NCI-H510A treated with DMSO at 0.1 percent for 48 hours (cell line): ENCODE measurements around the gene EYA4.
"Not testable (repeated sequence)": the region's sequence is repeated elsewhere in the genome, so short reads cannot be mapped to it uniquely, and the experiment has no call there.

ENCODE experiments used
- DNase-seq: peaks from one replicate; lab custom pipeline; 2025; lab: John Stamatoyannopoulos, UW

EYA4 gene

DNA sequence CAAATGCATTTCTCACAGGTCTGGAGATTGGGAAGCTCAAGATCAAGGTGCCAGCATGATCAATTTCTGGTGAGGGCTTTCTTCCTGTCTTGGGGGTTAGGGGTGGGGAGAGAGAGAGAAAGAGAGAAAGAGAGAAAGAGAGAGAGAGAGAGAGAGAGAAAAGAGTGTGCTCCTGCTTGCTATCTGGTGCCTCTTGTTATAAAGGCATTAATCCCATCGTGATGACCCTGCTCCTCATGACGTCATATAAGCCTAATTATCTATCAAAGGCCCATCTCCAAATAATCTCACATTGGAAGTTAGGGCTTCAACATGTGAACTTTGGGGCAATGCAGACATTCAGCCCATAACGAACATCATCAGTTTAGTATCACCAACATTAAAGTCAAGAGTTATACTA is 114.8 kb downstream of the EYA4 start:
- no peak for DNase-seq

DNA sequence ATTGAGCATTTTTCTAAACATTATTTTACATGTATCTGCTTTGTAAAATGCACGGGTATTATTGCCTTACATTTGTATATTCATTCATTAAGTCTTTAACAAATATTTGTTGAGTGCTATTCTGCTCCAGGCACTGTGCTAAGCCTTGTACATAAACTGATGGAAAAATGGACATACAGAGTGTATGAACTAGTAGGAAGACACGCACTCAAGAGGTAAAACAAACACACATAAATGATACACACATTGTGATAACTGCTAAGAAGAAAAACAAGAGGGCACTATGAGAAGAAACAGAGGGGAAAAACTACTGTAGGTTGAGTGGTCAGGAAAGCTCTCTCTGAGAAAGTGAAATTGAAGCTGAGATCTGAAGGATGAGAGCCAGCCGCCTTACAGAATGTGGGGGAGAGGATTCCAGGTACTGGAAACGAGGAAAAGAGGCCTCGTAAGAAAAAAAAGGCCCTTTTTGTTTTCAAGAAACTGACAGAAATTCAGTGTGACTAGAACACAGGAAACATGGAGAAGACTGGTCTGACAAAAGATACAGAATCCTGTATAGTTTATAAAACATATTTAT is 117.5 kb downstream of the EYA4 start:
- no peak for DNase-seq

DNA sequence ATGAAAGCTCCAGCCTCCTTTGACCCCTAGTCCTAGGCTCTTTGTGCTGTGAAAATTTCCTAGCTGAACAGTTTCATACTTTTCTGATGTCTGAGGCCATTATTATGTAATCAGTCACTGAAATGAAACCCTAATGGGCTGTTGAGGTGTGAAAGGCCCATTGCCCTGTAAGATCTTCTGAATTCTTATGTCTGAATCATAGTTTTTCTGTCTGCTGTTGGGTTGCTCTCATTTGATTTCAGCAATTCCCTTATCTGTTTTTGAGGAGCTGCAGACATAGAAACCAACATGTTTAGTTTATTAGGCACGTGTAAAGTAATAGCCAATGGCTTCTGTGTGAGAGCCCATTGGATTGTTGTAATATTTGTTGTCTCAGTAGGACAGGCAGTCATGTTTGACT is 118.1 kb downstream of the EYA4 start:
- no peak for DNase-seq

DNA sequence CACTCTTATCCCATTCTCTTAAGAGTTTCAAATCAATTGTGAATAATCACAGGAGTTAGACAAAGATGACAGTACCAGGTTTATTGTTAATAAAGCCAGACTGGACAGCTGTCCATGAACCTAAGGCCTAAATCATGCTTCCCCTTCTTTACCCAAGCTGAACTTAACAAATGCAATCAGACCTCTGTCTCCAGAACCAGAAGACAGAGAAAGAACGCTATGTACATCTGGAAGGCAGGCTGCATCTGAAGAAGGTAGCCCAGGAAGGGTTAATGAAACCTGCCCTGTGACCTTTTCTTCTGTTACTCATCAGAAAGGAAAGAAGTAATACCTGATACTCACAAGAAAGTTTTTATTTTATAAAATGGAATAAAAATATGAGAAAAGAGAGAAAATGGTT is 118.6 kb downstream of the EYA4 start:
- no peak for DNase-seq

DNA sequence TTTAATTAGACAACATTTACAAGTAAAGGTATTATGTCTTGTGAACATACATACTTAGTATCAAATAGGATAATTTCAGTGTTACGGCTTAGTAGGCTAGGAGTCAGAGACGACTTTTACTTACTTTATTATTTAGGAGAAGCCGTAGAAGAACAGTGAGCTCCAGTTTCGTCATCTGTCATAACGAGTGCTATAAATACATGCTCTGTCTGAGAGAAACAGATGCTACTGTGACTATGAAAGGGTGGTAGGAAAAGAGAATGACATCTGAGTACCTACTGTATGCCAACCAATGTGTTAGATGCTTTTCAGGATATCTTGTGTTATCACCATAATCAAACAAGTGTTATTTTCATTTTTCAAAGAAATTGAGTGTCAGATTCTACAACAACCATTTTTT is 119.0 kb downstream of the EYA4 start:
- DNase-seq = no peak

DNA sequence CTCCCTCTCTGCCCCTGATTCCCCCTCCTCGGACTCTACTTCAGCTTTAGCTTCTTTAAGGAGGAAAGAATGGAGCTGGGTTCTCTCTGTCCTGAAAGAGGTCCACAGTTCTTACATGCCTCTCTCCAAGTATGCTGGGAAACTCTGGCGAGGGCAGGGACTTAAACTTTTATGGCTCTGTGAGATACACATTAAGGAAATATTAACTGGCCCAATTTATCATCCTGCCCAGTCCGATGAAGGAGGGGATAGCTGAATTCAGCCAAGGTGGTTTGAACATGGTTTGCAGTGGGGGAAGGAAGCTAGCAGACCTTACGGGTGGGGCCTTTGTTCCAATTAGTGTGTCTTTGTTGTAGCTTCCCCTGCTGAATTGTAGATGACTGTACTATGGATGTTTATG is 121.7 kb downstream of the EYA4 start:
- no peak for DNase-seq

DNA sequence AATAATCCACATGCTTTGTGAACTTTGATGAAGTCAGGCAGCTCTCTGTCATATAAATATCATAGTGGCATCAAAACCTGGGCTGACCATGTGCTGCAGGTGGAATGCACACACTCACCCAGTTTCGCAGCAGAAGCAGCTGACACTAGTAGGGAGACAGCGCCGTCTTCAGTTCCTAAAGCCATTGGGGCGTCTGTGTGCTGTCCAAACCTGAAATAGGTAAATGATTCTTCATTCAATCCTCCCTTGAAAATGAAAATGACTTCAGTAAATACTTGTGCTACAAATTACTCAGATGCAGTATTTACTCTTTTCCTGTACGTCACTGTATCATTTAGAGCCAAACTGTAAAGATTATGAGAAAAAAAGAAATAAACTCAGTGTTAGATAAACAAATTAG is 127.5 kb downstream of the EYA4 start:
- no peak for DNase-seq

DNA sequence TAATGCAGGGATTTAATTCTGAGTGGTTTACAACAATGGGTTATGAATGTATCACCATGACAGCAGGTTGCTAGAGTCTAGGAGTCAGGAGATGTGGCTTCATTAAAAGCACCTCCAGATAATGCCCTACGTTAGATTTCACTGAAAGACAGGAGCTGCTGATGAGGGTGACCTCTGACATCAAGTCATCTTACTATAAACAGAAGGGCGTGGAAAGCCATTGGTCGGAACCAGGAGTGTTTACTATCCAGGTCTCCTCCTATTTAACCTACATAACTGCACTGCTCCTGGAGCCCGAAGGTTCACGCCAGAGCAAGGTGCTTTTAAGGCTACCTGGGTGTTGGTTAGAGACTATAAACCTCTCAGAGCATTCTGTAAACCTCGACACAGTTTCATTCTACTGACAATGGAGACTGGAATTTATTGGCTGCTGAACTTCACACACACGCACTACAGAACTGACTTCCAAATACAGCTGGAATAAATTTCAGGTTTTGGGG is 128.7 kb downstream of the EYA4 start:
- DNase-seq = no peak

DNA sequence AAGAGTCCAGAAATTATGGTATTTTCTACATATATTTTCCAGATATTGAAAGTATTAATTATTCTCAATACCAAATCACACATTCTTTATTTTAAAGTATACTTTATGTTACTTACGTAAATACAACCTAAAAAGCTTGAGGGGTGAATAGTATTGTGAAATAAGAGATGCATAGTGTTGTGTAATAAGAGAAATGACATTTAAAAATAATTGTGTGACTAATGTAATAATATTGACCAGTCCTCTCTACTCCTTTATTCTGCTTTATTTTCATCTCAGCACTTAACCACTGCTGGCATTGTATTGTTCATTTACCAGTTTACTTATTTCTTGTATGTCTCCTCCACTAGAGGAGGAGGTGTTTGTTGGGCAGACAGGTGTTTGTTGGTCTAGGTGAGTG is 135.6 kb downstream of the EYA4 start:
- DNase-seq = no peak

DNA sequence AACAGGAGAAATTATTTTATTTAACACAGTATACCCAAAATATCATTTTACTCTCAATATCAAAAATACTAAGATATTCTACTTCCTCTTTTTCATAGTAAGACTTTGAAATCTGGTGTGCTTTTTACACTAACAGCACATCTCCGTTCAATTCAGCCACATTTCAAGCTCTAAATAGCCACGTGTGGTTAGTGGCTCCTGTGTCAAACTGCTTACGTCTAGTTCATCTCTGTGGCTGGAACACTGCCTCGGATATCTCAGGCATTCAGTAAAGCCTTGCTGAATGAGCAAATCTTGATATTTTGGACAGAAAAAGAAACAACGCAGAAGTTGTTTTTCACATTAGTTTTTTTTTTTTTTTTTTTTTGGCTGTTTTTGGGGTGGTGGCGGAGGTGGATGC is 136.1 kb downstream of the EYA4 start:
- DNase-seq = no peak

DNA sequence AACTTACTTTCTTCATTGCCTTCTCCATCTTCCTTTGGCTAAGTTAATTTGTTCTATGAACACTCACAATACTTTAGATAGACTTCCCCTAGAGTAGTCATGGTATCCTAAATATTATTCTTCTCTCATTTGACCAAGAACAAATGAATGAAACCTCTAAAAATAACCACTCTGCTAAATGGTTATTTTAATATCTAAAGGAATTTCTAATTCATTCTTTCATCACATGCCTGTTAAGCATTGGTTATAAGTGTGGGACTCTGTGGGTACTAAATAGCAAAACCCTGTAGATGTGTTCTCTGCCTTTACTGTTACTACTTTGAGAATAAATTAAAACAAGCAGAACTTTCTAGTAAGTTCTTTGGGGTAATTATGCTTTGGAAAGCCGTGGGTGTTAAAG is 138.9 kb downstream of the EYA4 start:
- no peak for DNase-seq

DNA sequence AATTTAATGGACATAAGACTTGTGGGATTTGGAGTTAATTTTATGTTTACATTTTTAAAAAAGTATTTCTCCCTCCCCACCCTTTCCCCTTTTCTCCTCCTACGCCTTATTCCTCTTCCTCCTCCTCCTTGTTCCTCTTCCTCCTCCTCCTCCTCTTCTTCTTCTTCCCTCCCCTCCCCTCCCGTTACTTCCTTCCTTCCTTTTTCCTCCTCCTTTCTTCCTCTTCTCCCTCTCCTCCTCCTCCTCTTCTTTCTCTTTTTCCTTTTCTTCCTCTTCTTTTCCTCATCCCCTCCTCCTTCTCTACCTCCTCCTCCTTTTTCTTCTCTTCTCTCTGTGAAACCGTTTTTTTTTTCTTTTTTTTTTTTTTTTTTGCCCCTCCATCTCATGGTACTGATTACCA is 139.6 kb downstream of the EYA4 start:
- DNase-seq = no peak

DNA sequence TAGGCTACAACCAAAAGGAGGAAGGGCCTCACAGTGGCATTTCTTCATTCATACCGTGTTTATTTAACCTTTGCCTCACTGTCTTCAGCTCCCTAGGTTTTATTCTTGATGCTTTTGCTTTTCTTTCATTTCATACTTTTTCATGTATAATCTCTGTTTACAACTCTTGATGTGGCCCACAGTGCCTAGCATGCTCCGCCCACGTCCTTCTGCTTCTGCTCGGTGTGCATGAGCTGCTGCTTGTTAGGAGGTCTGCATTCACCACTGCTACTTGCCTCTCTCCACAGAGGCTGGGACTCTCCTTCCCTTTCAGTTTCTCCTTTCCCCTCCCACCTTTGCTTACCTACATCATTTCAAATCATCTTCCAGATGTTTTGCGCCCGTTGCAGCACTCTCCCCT is 147.6 kb downstream of the EYA4 start:
- no peak for DNase-seq

DNA sequence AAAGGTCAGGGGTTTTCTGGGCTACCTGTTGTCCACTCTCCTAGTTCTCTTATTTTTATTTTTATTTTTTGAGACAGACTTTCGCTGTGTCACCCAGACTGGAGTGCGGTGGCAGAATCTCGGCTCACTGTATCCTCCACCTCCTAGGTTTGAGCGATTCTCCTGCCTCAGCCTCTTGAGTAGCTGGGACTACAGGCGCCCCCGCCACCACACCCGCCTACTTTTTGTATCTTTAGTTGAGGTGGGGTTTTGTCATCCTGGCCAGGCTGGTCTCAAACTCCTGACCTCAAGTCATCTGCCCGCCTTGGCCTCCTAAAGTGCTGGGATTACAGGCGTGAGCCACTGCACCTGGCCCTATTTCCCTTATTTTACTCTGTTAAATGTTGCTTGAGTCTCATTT is 149.0 kb downstream of the EYA4 start:
- no peak for DNase-seq

DNA sequence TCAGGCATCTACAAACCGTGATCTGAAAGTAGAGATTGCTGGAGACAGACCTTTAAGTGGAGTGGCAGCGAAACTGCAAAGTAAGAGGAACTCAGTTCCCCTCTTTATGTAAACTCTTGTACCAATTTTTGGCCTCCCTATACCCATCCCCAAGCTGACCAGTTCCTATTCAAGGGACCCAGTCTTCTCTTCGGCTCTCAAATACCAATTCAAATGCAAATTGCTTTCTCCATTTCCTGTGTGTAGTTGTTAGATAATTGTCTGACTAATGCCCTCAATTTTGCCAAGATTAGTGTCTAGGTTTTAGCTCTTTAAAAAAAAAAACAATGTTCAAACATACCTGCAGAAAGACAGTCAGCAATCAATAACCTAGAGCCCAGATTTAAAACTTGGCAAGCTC is 150.9 kb downstream of the EYA4 start:
- no peak for DNase-seq

DNA sequence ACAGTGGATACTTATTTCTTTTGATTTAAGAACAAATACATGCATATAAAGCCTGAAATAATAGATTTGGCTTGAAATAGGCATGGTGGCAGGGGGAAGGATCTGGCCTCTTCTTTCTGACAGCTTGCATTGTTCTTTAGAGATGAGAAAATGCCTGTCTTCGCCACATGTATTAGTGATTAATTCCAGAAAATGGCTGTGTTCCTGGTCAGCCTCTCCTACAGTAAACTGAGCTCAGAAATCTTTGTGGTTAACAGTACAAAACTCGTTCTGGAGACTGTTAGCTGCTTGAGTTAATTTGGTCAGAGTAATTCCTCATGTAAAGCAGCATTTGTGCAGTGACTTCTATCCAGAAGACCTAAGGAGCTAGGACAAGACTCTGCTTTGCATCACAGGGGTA is 151.5 kb downstream of the EYA4 start:
- DNase-seq = no peak

DNA sequence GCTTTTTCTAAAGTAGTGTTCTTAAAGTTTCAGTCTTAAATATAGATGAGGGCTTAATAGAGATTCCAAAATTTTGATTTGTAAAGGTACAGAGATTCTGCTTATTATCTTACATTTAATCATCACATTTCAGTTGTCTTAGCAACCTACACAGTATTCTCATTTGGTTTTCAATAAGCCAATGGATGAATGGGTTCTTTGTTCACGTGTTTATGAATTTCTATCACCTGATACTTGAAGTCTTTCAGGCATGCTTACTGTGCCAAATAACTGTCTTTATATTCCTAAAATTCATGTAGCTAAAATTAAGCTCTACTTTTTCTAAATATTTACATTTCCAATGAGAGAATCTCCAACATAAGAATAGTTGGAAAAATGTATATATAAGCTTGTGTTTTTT is 152.7 kb downstream of the EYA4 start:
- DNase-seq = no peak

DNA sequence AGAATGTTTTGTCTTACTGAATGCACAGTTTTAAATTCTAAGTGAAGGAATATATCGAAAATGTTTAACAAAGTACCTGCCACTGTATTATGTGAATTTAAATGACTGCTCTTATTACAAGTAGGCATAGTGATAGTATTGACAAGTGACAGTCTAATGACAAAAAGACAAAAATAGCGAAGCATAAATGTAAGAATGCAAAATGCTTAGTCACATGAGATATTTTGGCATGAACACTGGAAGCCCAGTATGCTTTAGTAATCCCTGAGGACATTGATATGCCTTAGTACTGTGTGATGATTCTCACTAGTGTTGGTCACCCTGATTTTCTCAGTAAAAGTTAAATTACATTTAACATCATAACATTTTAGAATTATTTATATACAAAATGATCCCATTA is 153.5 kb downstream of the EYA4 start:
- DNase-seq = no peak

DNA sequence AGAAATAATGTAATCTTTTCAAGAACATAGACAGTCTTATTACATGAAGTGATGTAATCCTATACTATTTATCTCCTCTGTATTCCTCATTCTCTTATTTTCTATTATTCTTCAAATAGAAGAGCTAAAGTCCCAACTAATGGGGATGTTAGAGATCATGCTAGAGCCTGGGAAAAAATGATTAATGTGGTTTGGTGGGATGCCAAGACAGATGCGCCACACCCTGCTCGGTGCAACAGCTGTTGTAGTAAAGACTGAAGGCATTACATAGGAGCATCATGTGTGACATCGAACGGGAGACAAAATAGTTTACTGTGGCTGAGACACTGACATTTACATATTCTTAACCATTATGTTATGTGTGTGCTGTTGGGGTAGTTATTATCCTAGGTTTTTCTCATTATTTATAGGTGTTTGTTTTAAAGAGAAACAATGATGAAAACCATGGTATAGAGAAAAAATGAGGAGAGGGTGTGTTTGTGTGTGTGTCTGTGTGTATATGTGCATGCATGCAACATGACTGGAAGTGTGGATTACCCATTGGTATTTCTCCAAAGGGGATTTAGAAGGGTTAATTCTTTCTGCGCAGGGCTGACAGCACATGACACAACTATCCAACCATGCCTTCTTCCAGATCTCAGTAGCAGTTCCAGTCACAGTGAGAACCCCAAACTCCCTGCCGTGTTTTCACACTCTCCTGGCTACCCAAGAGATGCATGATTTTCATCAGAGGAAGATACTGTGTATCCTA is 155.3 kb downstream of the EYA4 start:
- DNase-seq = no peak

DNA sequence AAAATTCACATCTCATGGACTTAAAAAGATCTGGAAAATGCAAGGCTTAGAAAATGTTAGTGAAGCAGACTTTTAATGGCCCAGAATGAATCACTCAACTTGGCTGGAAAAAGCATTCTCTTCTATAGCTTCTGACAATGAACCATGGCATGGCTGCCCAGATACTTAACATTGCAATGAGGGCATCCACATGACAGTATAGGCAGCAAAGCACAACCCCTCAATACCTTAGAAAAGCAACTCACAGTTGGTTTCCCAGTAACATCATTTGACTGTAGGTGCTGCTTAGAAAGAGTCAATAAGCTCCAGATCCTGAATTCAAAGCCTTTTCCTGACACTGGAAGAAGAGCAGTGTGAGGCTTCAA is 155.8 kb downstream of the EYA4 start:
- DNase-seq = no peak

DNA sequence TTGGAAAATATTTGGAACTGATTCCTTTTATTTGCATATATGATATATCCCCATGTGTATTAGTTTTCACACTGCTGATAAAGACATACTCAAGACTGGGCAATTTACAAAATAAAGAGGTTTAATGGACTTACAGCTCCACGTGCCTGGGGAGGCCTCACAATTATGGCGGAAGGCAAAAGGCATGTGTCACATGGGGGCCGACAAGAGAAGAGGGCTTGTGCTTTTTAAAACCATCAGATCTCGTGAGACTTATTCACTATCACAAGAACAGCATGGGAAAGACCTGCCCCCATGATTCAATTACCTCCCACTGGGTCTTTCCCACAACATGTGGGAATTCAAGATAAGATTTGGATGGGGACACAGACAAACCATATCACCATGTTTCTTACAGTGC is 156.4 kb downstream of the EYA4 start:
- not testable (repeated sequence) for DNase-seq

DNA sequence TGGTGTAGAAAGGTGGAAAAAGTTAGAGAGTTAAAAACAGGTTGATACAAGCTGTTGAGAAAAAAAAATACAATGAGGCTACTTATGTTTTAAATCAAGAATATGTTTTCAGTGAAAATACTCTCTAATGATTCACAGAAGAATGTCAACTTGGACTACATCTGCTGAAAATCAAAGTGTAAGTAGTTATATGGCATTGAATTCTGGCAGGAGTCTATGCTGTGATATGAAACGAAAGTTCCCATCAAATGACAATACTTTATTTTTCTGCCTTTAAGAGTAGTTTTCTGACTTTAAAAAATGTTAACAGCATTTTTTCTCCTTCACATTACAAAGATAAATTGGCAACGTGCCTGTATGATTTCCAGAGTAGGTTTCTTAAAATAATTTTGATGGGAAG is 158.3 kb downstream of the EYA4 start:
- no peak for DNase-seq

DNA sequence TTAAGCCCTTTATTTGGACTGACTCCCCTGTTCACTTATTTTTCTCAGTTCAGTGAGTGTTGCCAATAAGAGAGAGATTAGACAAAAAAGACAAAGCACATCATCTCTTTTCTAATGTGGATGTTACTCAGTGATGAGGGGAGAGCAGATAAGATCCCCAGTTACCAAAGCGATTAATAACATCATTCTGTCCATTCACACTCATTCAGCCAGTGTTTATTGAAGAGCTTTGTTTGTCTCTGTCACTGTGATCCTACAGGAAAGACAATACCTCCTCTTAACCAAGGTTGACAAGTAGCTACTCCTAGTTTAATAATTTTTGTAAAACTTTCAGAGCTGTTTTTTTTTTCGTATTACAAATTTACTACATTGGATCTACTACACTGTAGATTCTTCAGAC is 163.0 kb downstream of the EYA4 start:
- DNase-seq = no peak

DNA sequence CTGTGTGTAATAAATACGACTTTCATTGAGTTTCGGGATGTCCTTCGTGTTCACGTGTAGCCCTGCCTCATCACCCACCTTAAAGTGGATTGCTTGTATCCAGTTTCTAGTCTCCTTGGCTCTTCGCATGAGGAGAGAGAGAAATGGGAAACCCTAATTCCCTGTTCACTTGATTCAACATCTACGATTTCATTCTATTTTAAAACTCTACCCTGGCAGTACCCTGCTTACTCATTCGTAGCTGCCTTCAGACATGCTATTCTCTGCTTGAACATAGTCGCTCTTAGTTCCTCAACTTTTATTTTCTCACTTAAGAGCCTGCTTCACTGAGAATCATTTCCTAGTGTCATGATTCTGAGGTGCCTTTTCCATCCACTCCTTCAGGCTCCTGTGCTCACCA is 163.6 kb downstream of the EYA4 start:
- no peak for DNase-seq
